Mucosa of rectum (tissue), 2 donors: ENCODE data around the gene IHH.
A peak's percentile ranks its signal among the peaks of the same experiment; 100 is the strongest.

Experiments
- H3K27ac ChIP-seq, 2 donors: one replicate each; pipeline ENCODE4 v1.7.0; 2013; ENCODE audit warnings: inconsistent platforms in 2 of 2, low read depth in 2 of 2, low read length in 2 of 2
- H3K27me3 ChIP-seq, 2 donors: one replicate each; pipeline ENCODE4 v1.7.0; 2013; ENCODE audit warnings: low read length in 2 of 2; ENCODE audit not compliant: control insufficient read depth in 2 of 2, insufficient read depth in 2 of 2
- H3K36me3 ChIP-seq, 2 donors: one replicate each; pipeline ENCODE4 v1.7.0; 2013; ENCODE audit warnings: low read length in 2 of 2; ENCODE audit not compliant: control insufficient read depth in 2 of 2, insufficient read depth in 2 of 2
- H3K4me1 ChIP-seq, 2 donors: one replicate each; pipeline ENCODE4 v1.7.0; 2013; ENCODE audit warnings: low read length in 2 of 2, mild to moderate bottlenecking in 1 of 2; ENCODE audit not compliant: control insufficient read depth in 2 of 2, insufficient read depth in 2 of 2
- H3K4me3 ChIP-seq, 2 donors: one replicate each; pipeline ENCODE4 v1.7.0; 2013; ENCODE audit warnings: low read length in 2 of 2
- H3K9ac ChIP-seq, 2 donors: one replicate each; pipeline ENCODE4 v1.7.0; 2013; ENCODE audit warnings: low read length in 2 of 2, low read depth in 1 of 2, mild to moderate bottlenecking in 1 of 2
- H3K9me3 ChIP-seq, 2 donors: one replicate each; pipeline ENCODE4 v1.7.0; 2013; ENCODE audit warnings: low read length in 2 of 2; ENCODE audit not compliant: control insufficient read depth in 2 of 2
- donor health status: healthy.
- donor health status: Normal muscosa, but diverticular disease.

The IHH gene

GRCh38 chr2:219042157-219042556 is 18.6 kb downstream of the IHH start:
- H3K9ac ChIP-seq, result no peak overlapping the region
- H3K27me3 ChIP-seq, result peaks cover 7% of the 10 kb centered on the region in 2 donors
- H3K27ac ChIP-seq, result no peak overlapping the region
- no peaks in the 10 kb centered on the region for H3K9me3 ChIP-seq
- no peaks in the 10 kb centered on the region for H3K36me3 ChIP-seq
- no peak overlapping the region for H3K4me3 ChIP-seq
- H3K4me1 ChIP-seq, result peaks cover 4 to 13% of the 10 kb centered on the region in 2 donors

DNA sequence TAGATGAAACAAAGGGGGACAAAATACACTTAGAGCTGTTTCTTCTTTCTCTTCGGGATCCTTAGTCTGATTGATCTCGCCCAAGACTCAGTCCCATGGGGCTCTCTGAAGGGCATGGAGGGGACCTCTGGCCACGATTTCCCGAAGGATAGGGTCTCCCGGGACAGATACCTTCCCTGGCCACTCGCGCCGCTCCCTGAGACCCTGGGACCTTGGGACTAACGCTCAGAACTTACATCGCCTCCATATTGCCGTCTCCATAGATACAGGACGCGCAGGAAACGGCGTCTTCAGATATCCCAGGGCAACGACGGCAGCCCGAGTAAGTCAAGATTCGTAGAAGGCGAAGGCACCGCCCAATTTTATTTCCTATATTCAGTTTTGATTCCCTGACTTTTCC is 19.5 kb downstream of the IHH start, which contains the start of gene CFAP65:
TSS of gene CFAP65 (minus strand) at position 265 of the 400 bp plus-strand sequence. CDS start 2,468 bp downstream, outside the sequence.
- Histone ChIP-seq H3K27me3 (peaks cover 7% of the 10 kb centered on the region in 2 donors), H3K4me1 (peaks cover 4 to 13% of the 10 kb centered on the region in 2 donors), H3K4me3 (peak within 1 kb of the TSS; percentile 53 to 56), H3K36me3 (no peaks in the 10 kb centered on the region), H3K27ac (no peak within 1 kb of the TSS), H3K9ac (no peak within 1 kb of the TSS), H3K9me3 (no peaks in the 10 kb centered on the region)

GRCh38 chr2:219038600-219038999 is 22.1 kb downstream of the IHH start:
- no peak overlapping the region for H3K9ac ChIP-seq
- no peak overlapping the region for H3K27ac ChIP-seq
- H3K4me1 ChIP-seq, result peaks cover 4 to 13% of the 10 kb centered on the region in 2 donors
- no peaks in the 10 kb centered on the region for H3K36me3 ChIP-seq
- no peaks in the 10 kb centered on the region for H3K9me3 ChIP-seq
- peaks cover 4% of the 10 kb centered on the region in 2 donors for H3K27me3 ChIP-seq
- H3K4me3 ChIP-seq, result no peak overlapping the region

DNA sequence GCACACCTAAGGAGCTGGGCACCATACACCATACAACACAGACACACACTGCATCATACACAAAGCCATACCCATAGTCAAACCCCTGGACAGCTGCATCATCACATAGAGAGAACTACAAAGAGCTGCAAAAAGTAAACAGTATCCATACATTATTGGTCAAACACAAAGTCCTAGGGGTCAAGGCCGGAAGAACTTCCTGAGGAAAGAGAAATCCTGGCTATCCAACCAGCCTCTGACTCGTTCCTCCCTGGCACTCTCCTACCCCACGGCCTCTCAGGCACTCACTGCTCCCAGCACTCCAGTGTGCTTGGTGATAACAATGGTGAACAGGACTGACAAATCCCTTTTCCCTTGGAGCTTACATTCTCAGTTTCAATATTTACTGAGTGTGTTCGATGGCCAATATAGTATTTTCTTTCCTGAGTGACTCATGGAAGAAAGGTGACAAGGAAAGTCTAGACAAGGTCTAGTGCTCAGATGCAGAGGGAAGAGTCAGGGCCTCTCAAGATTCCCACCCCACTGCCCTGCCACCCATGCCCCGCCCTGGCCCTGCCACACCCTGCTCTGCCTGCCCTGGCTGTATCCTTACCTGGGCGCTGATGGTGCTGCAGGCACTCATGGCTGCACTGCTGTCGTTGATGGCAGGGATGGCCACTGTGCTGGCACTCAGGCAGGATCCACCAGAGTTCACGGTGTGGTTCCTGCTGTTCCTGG is 22.8 kb downstream of the IHH start:
- Histone ChIP-seq H3K9me3 (no peaks in the 10 kb centered on the region), H3K36me3 (no peaks in the 10 kb centered on the region), H3K27me3 (peaks cover 4% of the 10 kb centered on the region in 2 donors), H3K4me1 (peaks cover 4 to 13% of the 10 kb centered on the region in 2 donors), H3K4me3 (no peak overlapping the region), H3K27ac (no peak overlapping the region), H3K9ac (no peak overlapping the region)

DNA sequence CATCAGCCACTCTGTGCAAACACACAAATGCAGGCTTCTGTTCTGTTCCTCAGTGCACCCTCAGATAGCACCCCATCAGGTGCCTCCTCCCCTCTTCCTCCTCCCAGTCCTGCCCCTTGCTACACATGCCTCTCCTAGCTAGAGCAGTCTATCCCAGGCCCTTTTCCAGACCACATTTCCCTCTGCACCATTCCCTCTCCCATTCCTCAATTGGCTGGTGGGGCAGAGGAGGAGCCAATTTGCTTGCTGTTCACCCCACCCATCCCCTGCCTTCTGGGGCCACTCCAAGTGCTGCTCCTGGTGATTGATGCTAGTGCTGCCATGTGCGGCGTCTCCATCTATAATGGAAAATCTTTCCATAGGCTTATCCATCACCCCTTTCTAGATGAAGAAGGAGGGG is 24.8 kb downstream of the IHH start:
- Histone ChIP-seq H3K4me1 (peaks cover 0 to 6% of the 10 kb centered on the region in 2 donors), H3K9me3 (no peaks in the 10 kb centered on the region), H3K4me3 (no peak overlapping the region), H3K9ac (no peak overlapping the region), H3K36me3 (no peaks in the 10 kb centered on the region), H3K27me3 (peaks cover 4% of the 10 kb centered on the region in 2 donors), H3K27ac (no peak overlapping the region)

GRCh38 chr2:219034823-219035222 is 25.9 kb downstream of the IHH start:
- no peak overlapping the region for H3K4me3 ChIP-seq
- no peak overlapping the region for H3K27ac ChIP-seq
- no peaks in the 10 kb centered on the region for H3K36me3 ChIP-seq
- H3K9me3 ChIP-seq, result no peaks in the 10 kb centered on the region
- H3K9ac ChIP-seq, result no peak overlapping the region
- peaks cover 0 to 4% of the 10 kb centered on the region in 2 donors for H3K27me3 ChIP-seq
- H3K4me1 ChIP-seq, result peaks cover 0 to 6% of the 10 kb centered on the region in 2 donors

- H3K27me3 ChIP-seq, result peaks cover 0 to 4% of the 10 kb centered on the region in 2 donors
- no peak overlapping the region for H3K27ac ChIP-seq
- H3K9ac ChIP-seq, result no peak overlapping the region
- no peak overlapping the region for H3K4me3 ChIP-seq
- H3K9me3 ChIP-seq, result no peaks in the 10 kb centered on the region
- H3K36me3 ChIP-seq, result no peaks in the 10 kb centered on the region
- no peaks in the 10 kb centered on the region for H3K4me1 ChIP-seq
These were observed 28.5 kb downstream of the IHH start for GRCh38 chr2:219032051-219032745.

DNA sequence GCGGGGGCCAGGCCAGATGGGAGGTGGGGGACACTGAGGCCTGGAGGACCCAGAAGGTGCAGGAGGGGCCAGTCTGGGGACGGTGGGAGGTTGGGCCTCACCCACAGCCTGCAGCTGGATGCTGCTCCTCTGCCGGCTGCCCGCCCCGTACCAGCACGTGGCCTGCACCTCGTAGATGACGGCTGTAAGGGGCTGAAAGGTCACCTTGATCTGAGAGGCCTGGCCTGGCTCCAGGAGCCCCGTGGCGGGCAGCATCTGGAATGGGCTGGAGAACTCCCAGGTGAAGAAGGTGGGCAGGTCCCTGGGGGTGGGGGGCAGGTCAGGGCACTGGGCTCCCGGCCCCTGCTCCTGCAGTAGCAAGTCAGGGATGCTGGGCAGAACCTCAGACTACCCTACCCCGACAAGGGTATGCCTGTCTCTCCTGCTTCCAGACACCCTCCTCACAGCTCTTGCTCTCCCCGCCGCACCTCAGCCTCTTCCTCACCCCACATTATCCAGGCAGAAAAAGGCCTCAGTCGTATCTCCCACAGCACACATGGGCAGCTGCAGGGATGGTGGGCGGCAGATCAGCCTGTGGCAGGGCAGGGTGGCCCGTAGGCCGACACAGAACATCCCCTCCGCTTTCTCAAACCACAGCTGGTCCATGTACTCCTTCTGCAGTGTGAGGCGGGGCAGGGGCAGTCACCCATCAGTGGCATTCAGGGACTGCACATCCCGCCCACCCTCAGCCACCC is 29.5 kb downstream of the IHH start:
- H3K27me3 ChIP-seq, result peaks cover 0 to 4% of the 10 kb centered on the region in 2 donors
- no peak overlapping the region for H3K27ac ChIP-seq
- H3K9me3 ChIP-seq, result no peaks in the 10 kb centered on the region
- H3K4me1 ChIP-seq, result no peaks in the 10 kb centered on the region
- H3K36me3 ChIP-seq, result no peaks in the 10 kb centered on the region
- no peak overlapping the region for H3K9ac ChIP-seq
- no peak overlapping the region for H3K4me3 ChIP-seq

- H3K9ac ChIP-seq, result no peak overlapping the region
- H3K27me3 ChIP-seq, result no peaks in the 10 kb centered on the region
- no peaks in the 10 kb centered on the region for H3K4me1 ChIP-seq
- no peak overlapping the region for H3K27ac ChIP-seq
- H3K9me3 ChIP-seq, result no peaks in the 10 kb centered on the region
- no peak overlapping the region for H3K4me3 ChIP-seq
- no peaks in the 10 kb centered on the region for H3K36me3 ChIP-seq
These were observed 30.4 kb downstream of the IHH start for GRCh38 chr2:219030177-219030940.
